Activated naive CD8-positive, alpha-beta T cell treated with anti-CD3 and anti-CD28 coated beads, Interleukin-2, amount 10 ng/mL, durations not matched to agents 7 days and 5 days (primary cell): ENCODE measurements around the gene COL4A2. TPM values are rescaled to one million over a fixed set of nuclear protein-coding genes. Genes with fewer than 3 reads are reported as not detected.
A peak's percentile ranks its signal among the peaks of the same experiment; 100 is the strongest.
"Not testable (repeated sequence)": the region's sequence is repeated elsewhere in the genome, so short reads cannot be mapped to it uniquely, and the experiment has no call there.

Source experiments
- ATAC-seq: fragments of 150-1000 bp; cut with Tn5 transposase; one replicate; pipeline ENCODE4 v1.10.0; 2021; ENCODE audit warnings: low read depth, moderate library complexity
- POLR2A ChIA-PET: fragments of 350-600 bp; sonication (Branson Sonifier 250); formaldehyde crosslinking; loops from one replicate; lab custom pipeline; 2021; ENCODE audit warnings: antibody characterized with exemption; lab: Charles Lee
- DNase-seq: peaks from one replicate; pipeline ENCODE4 v3.0.0; 2021
- H3K27ac Mint-ChIP-seq: one replicate; pipeline ENCODE4 v1.8.0; 2022; ENCODE audit warnings: mild to moderate bottlenecking, mixed read lengths
- H3K27me3 Mint-ChIP-seq: one replicate; pipeline ENCODE4 v1.8.0; 2022; ENCODE audit warnings: mild to moderate bottlenecking, moderate library complexity, mixed read lengths
- H3K36me3 Mint-ChIP-seq: one replicate; pipeline ENCODE4 v1.8.0; 2021; ENCODE audit warnings: mild to moderate bottlenecking, mixed read lengths
- H3K4me1 Mint-ChIP-seq: one replicate; pipeline ENCODE4 v1.8.0; 2021; ENCODE audit warnings: mixed read lengths
- H3K4me3 Mint-ChIP-seq: one replicate; pipeline ENCODE4 v1.8.0; 2022; ENCODE audit warnings: mild to moderate bottlenecking, moderate library complexity, mixed read lengths
- H3K9me3 Mint-ChIP-seq: one replicate; pipeline ENCODE4 v1.8.0; 2021; ENCODE audit warnings: mixed read lengths
- total RNA-seq, 2 experiments: library from RNA; stranded (reverse); gene quantifications; one replicate each; pipeline ENCODE4 v1.2.3, GENCODE V29; 2021

Gene COL4A2
- total RNA-seq, 2 experiments from 2014 or later, result not detected

DNA sequence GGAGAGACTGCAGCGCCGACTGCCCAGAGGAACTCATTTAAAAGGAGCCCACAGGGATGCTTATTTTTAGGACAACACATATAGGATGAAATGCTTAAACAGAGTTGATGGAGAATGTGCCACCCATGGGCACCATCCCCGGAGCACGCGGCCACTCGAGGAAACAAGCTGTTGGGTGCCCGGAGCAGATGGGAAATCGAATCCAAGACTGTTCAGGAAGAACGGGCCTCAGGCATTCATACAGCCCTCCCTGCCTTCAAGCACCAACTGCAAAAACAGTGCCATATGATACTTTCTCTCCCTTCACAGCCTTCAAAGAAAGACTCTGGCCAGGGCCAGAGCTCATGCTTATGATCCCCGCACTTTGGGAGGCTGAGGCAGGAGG is 214.2 kb downstream of the COL4A2 start:
- DNase-seq (no peak), ATAC-seq (no peak)
- Mint-ChIP-seq H3K36me3 (no peaks in the 10 kb centered on the region), H3K4me3 (no peak overlapping the region), H3K27ac (no peak overlapping the region), H3K27me3 (no peaks in the 10 kb centered on the region), H3K9me3 (no peaks in the 10 kb centered on the region), H3K4me1 (peaks cover 31% of the 10 kb centered on the region)
- POLR2A ChIA-PET, result no interaction called here

DNA sequence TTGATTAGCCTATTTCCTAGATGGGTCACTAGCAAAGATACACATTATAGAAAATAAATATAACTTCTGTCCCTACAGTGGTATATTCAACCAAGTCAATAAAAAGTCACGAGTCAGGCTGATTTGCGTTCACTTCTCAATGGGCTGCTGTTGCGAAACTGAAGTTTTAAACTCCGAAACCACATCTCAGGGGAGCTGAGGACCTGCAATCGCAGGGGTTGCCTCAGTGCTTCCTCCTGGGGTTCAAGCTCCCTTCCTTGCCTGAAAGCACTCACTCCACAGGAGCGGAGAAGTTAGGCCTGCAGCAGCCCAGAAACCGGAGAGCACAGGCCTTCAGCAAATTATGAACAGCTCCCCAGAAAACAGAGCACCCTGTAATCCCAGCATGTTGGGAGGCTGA is 214.9 kb downstream of the COL4A2 start:
- Mint-ChIP-seq H3K9me3 (no peaks in the 10 kb centered on the region), H3K4me1 (peaks cover 32% of the 10 kb centered on the region), H3K27ac (no peak overlapping the region), H3K27me3 (no peaks in the 10 kb centered on the region), H3K4me3 (no peak overlapping the region), H3K36me3 (no peaks in the 10 kb centered on the region)
- POLR2A ChIA-PET, result no interaction called here
- ATAC-seq (no peak), DNase-seq (no peak)

DNA sequence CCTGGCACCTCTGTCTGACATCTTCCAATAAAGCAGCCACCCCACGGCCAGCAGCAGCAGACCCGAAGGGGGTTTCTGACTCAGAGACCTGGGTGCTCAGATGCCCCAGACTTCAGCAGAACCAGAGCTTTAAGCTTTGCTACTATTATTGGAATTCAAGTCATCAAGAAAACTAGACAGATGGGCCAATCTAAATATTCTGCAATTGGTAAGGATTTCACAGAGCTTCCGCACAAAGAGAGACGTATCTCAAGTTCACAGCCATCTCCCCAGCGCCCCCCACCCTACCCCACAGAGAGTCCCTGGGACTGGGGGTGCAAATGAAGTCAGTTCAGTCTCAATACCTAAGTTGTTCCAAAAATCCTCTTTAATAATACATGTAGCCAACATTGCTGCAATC is 215.6 kb downstream of the COL4A2 start:
- Mint-ChIP-seq H3K27ac (no peak overlapping the region), H3K9me3 (no peaks in the 10 kb centered on the region), H3K36me3 (no peaks in the 10 kb centered on the region), H3K4me1 (peaks cover 34% of the 10 kb centered on the region), H3K4me3 (no peak overlapping the region), H3K27me3 (no peaks in the 10 kb centered on the region)
- DNase-seq (no peak), ATAC-seq (no peak)
- POLR2A ChIA-PET, result no interaction called here

DNA sequence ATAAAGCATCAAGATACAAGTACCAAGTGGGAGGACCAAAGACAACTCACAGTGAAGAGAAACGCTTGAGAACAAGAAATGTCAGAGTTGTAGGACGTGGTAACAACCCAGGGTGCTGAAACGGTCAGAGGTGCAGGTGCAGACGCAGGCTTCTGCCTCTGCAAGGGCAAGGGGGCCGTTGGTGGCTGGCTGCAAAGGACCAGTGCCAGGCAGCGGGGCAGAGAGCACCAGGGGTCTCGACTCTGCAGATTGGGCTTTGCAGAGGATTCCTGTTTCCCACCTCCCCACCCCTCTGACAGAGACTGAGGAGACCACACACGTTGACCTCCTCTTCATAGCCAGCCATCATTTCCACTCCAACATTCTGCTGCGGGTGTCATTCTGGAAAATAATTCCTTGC is 216.1 kb downstream of the COL4A2 start:
- H3K27ac Mint-ChIP-seq, result no peak overlapping the region
- no peaks in the 10 kb centered on the region for H3K36me3 Mint-ChIP-seq
- H3K9me3 Mint-ChIP-seq, result no peaks in the 10 kb centered on the region
- POLR2A ChIA-PET, result no interaction called here
- no peaks in the 10 kb centered on the region for H3K27me3 Mint-ChIP-seq
- peaks cover 34% of the 10 kb centered on the region for H3K4me1 Mint-ChIP-seq
- ATAC-seq, result no peak
- no peak overlapping the region for H3K4me3 Mint-ChIP-seq
- DNase-seq, result no peak

DNA sequence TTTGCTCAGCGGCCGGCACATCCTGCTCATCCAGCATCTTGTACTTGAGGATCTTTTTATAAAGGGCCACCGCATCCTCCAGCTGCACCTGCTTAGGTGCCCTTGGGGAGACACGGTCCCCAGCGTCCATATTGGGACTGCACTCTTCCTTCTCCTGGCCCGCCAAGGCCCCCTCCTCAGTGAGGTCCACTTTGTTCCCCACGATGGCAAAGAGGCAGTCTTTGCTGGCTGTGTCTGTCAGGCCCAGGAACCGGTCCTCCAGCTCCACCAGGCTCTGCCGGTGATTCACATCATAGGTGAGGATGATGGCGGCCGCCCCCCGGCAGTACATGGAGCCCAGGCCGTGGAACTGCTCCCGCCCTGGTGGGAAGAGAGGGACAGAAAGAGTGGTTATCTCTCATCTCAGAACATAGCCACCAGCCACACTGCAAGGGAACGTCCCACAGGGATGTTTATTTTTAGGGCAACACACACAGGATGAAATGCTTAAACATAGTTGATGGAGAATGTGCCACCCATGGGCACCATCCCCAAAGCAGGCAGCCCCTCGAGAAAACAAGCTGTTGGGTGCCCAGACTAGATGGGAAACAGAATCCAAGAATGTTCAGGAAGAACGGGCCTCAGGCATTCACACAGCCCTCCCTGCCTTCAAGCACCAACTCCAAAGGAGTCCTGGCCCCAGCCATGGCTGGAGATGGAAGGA is 216.9 kb downstream of the COL4A2 start:
- Mint-ChIP-seq H3K27ac (no peak overlapping the region), H3K36me3 (peaks cover 2% of the 10 kb centered on the region), H3K4me3 (no peak overlapping the region), H3K27me3 (no peaks in the 10 kb centered on the region), H3K9me3 (no peaks in the 10 kb centered on the region), H3K4me1 (peaks cover 34% of the 10 kb centered on the region)
- no peak for DNase-seq
- POLR2A ChIA-PET, result no interaction called here
- no peak for ATAC-seq

DNA sequence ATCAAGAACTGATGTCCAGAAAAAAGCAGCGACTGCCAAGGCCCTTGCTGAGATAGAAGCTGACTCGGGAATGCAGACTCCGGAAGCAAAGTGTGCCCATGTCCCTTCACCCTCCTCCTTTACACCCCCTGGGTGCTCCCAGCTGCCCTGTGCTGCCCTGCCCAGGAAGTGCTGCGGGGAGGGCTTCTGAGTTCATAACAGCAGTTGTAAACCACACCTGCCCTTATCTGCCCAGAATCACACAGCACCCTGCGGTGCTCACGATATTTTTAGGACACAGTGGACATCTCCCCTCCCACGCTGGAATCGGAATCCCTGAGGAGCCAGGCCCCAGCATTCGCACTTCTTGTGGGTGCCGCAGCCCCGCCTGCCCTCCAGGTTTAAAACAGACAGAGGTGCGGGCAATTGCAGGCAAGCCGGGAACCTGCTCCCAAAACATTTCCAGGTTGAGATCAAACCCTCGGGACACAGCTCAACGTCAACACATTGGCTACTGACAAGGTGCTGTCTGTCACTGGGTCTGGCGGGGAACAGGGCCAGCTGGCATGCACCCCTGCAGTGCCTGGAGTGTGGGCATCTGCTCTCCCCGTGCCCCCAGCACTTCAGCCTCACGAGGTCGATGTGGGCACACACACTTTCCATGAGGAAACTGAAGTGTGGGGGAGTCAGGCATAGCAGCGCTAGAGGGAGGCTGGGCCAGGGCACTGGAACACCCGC is 217.6 kb downstream of the COL4A2 start:
- Mint-ChIP-seq H3K9me3 (no peaks in the 10 kb centered on the region), H3K4me1 (peaks cover 34% of the 10 kb centered on the region)

DNA sequence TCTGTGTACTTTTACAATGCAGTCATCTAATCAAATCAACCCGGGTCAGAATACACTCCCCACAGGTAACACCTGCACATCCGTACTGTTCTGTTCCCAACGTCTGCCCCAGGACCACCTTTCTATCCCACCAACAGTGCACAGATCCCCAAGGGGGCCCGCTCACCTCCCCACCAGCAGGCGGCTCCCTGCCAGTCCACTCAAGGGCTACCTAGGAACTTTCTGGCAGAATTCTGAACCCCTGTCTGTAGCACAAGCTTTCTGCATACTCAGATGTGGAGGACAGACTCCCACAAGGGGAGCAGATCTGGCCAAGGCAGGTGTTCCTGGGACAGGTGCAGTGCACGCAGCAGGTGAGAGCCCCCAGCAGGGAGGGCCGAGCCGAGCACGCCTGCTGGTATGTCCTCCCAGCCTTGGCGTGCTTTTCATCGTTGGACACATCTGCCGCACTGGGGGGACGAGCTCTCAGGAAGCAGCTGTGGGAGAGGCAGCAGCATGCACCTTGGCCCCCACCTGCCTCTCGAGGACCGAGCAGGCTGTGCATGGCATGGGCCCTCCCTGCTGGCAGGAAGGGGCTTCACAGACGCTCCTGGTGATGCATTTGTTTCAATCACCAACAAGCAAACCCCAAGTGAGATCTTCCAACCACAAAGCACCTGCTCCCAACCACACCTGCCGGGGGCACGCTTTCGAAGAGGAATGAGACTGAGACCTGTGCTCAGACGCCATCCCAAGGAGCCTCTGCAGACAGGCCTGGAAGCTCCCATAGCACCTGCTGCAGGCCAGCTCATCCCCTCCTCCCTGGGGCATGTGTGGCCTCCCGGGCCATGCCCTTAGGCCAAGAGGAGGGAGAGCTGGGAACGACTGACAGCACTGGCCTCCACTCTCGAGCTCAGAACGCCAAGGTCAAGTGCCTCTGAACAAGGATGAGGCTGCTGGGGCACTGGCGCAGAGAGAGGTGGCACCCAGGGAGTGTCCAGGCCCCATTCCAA is 218.5 kb downstream of the COL4A2 start:
- H3K36me3 Mint-ChIP-seq, result peaks cover 5% of the 10 kb centered on the region
- DNase-seq (peak; percentile 43), ATAC-seq (peak; percentile 70)
- no peaks in the 10 kb centered on the region for H3K9me3 Mint-ChIP-seq
- POLR2A ChIA-PET, result interaction anchor here (0.9 kb wide), 1 partner anchor 11 kb away, joined by 3 read pairs; no protein-coding TSS in a partner anchor
- no peaks in the 10 kb centered on the region for H3K27me3 Mint-ChIP-seq
- no peak overlapping the region for H3K27ac Mint-ChIP-seq
- H3K4me3 Mint-ChIP-seq, result peak overlapping the region; percentile 39
- peaks cover 30% of the 10 kb centered on the region for H3K4me1 Mint-ChIP-seq

More for the DNA sequence above, 217.6 kb downstream of the COL4A2 start:
- peaks cover 5% of the 10 kb centered on the region for H3K36me3 Mint-ChIP-seq
- no peak overlapping the region for H3K27ac Mint-ChIP-seq
- DNase-seq (no peak), ATAC-seq (peak; percentile 46)
- peak overlapping the region; percentile 16 for H3K4me3 Mint-ChIP-seq
- H3K27me3 Mint-ChIP-seq, result no peaks in the 10 kb centered on the region
- POLR2A ChIA-PET, result interaction anchor here (0.9 kb wide), 1 partner anchor 10 kb away, joined by 3 read pairs; no protein-coding TSS in a partner anchor

DNA sequence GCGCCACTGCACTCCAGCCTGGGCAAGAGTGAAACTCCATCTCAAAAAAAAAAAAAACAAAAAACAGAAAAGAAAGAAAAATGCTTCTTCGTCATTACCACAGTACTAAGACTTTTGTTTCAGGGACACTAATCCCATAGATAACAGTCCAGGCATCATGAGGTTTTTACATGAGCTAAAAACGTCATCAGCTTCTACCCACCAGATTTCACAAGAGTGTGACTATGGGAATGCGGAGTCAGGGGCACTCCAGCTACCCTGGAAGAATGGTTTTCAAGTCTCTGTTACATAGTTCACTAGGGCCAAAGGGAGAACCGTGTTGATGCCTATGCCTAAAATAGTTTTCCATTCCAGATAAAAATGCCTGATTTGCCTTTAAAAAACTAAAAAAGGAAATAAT is 221.3 kb downstream of the COL4A2 start:
- H3K4me1 Mint-ChIP-seq, result peaks cover 24% of the 10 kb centered on the region
- H3K27ac Mint-ChIP-seq, result no peak overlapping the region
- no peak overlapping the region for H3K4me3 Mint-ChIP-seq
- no peak for ATAC-seq
- no peak for DNase-seq
- peaks cover 2% of the 10 kb centered on the region for H3K9me3 Mint-ChIP-seq
- H3K27me3 Mint-ChIP-seq, result no peaks in the 10 kb centered on the region
- POLR2A ChIA-PET, result no interaction called here
- peaks cover 8% of the 10 kb centered on the region for H3K36me3 Mint-ChIP-seq

DNA sequence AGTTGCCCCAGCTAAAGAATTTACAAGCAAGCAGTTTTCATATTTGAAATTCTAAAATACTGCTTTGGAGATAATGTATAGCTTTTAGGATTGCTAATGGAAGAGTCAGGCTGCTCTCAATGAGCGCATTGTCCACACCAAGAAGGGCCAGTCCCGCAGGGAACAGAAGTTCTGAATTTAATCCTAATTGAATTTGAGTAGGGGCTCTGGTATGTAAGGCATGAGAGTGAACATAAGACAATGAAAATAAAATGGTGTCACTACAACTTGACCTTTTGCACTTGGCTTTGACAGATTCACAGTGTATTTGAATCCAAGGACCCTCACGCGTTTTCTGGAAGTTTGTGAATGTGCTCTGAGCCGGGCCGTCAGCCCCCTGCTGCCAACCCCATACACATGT is 221.8 kb downstream of the COL4A2 start:
- Mint-ChIP-seq H3K27ac (no peak overlapping the region), H3K27me3 (no peaks in the 10 kb centered on the region), H3K4me3 (no peak overlapping the region), H3K36me3 (peaks cover 8% of the 10 kb centered on the region), H3K4me1 (peaks cover 24% of the 10 kb centered on the region), H3K9me3 (peaks cover 2% of the 10 kb centered on the region)
- DNase-seq, result no peak
- POLR2A ChIA-PET, result no interaction called here
- no peak for ATAC-seq

DNA sequence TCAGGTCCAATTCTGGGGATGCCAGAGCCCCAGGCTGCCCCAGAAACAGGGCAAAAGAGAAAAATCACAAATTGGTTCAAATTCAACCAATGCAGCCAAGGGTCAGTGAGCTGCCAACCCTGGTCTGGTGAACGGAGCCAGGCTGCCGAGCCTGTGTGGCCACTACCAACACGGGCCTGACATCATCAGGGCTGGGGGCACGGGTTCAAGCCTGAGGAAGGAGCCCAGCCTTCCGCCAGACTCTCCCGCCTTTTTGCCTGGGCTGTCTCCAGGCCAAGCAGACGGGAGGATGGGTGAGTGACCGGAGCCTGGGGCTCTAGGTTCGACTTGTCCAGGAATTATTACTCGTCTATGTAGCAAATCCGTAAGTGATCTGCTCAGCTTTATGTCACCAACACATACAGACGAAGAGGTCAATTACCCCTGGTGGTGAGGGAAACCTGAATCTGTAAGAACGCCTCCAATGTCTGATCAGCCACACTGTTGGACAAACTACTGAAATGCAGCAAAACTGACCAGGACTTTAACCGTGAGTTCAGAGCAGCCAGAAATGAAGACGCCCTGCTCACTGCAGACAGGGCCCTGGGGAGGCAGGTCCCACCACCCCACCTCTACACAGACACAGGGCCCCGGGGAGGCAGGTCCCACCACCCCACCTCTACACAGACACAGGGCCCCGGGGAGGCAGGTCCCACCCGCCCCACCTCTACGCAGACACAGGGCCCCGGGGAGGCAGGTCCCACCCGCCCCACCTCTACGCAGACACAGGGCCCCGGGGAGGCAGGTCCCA is 222.6 kb downstream of the COL4A2 start:
- peaks cover 2% of the 10 kb centered on the region for H3K9me3 Mint-ChIP-seq
- no peak overlapping the region for H3K27ac Mint-ChIP-seq
- peaks cover 17% of the 10 kb centered on the region for H3K4me1 Mint-ChIP-seq
- POLR2A ChIA-PET, result no interaction called here
- peaks cover 8% of the 10 kb centered on the region for H3K36me3 Mint-ChIP-seq
- no peak for ATAC-seq
- DNase-seq, result no peak
- no peaks in the 10 kb centered on the region for H3K27me3 Mint-ChIP-seq
- H3K4me3 Mint-ChIP-seq, result no peak overlapping the region

DNA sequence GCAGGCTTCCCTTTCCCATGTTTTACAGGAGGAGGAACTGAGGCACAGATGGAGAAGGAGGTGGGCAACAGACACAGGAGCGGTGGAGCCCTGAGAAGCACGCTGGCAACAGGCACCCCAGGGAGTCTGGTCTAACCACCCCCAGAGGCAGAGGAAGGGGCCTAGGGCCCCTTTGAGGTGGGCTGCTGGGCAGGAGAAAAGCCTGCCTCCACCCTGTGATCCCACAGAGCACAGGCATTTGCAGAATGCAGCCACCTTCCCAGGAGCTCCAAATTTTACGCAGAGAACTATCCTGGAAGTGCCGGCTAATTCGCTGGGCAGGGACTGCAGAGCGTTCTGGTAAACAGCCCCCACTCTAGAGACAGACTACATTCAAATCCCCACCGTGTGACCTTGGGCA is 224.0 kb downstream of the COL4A2 start:
- DNase-seq, result no peak
- no peaks in the 10 kb centered on the region for H3K27me3 Mint-ChIP-seq
- H3K4me3 Mint-ChIP-seq, result no peak overlapping the region
- ATAC-seq, result no peak
- H3K27ac Mint-ChIP-seq, result no peak overlapping the region
- H3K9me3 Mint-ChIP-seq, result peaks cover 2% of the 10 kb centered on the region
- POLR2A ChIA-PET, result no interaction called here
- H3K36me3 Mint-ChIP-seq, result peaks cover 8% of the 10 kb centered on the region
- peaks cover 5% of the 10 kb centered on the region for H3K4me1 Mint-ChIP-seq

DNA sequence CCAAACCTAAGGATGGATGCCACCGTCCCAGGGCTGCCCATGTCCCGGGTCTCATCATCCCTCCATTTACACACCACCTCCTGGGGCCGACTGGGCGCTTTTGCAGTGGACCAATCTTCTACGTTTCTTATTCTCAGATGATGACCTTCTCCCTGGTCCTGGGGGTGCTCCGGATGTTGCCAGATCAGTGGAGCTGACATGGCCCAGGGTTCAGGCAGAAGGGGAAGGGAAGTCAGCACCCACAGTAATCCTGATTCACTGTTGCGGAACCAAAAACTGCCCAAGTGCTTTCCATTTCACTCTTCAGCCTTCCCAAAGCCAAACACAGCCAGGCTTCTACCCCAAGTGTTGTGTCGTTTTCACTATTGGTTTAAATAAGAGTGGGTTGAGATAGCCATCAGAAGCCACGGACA is 224.6 kb downstream of the COL4A2 start:
- H3K36me3 Mint-ChIP-seq, result peaks cover 8% of the 10 kb centered on the region
- no peak overlapping the region for H3K4me3 Mint-ChIP-seq
- peaks cover 2% of the 10 kb centered on the region for H3K9me3 Mint-ChIP-seq
- ATAC-seq (no peak), DNase-seq (no peak)
- POLR2A ChIA-PET, result no interaction called here
- H3K27ac Mint-ChIP-seq, result no peak overlapping the region
- no peaks in the 10 kb centered on the region for H3K27me3 Mint-ChIP-seq
- peaks cover 6% of the 10 kb centered on the region for H3K4me1 Mint-ChIP-seq

DNA sequence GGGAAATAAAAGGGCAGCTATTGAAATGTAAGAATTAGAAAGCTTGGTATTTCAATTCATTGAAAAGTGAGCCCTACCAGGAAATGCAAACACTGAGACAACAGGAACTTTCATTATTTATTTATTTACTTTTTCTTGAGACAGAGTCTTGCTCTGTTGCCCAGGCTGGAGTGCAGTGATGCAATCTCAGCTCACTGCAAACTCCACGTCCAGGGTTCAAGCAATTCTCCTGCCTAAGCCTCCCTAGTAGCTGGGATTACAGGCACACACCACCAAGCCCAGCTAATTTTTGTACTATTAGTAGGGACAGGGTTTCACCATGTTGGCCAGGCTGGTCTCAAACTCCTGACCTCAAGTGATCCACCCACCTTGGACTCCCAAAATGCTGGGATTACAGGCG is 225.2 kb downstream of the COL4A2 start:
- DNase-seq, H3K27ac Mint-ChIP-seq, H3K4me1 Mint-ChIP-seq, H3K4me3 Mint-ChIP-seq, H3K27me3 Mint-ChIP-seq, ATAC-seq, H3K36me3 Mint-ChIP-seq, H3K9me3 Mint-ChIP-seq, POLR2A ChIA-PET: not testable (repeated sequence)
